Measurements from ENCODE around the gene MTTP.

DNA sequence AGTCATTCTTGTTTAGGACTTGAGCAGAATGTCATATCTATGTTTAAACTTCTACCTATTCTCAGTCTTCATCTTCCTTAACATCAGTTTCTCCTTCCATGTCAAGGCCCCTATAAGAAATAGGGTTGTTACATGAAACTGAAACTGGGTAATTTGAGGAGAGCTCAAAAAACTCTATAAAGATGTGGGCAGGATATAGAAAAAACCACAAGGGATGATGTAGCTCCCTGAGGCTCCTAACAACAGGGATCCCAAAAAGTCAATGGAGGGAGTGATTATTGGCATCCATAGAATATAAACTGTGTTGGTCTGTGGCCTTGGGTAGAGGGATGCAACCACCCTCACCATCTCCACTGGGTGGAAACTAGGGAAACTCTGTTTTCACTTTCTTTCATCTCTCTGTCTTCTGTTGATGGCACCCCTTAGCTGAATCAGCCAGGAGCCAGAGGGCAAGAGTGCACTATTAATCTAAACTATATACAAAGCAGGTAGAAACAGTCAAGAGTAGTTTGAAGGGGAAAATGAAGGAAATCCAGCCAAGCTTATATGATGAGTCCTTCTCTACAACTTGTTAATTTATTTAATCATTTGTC is 55.4 kb downstream of the MTTP start:
- TF ChIP-seq, protein P1, sequence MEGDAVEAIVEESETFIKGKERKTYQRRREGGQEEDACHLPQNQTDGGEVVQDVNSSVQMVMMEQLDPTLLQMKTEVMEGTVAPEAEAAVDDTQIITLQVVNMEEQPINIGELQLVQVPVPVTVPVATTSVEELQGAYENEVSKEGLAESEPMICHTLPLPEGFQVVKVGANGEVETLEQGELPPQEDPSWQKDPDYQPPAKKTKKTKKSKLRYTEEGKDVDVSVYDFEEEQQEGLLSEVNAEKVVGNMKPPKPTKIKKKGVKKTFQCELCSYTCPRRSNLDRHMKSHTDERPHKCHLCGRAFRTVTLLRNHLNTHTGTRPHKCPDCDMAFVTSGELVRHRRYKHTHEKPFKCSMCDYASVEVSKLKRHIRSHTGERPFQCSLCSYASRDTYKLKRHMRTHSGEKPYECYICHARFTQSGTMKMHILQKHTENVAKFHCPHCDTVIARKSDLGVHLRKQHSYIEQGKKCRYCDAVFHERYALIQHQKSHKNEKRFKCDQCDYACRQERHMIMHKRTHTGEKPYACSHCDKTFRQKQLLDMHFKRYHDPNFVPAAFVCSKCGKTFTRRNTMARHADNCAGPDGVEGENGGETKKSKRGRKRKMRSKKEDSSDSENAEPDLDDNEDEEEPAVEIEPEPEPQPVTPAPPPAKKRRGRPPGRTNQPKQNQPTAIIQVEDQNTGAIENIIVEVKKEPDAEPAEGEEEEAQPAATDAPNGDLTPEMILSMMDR (IDR thresholded peaks at IDR 0.05; ENCODE audit: low read length) = no peak
- TF ChIP-seq EZH2 (IDR thresholded peaks at IDR 0.05; ENCODE audit: borderline replicate concordance, low read length) = no peak

All from OCI-LY1 (cell line).